ENCODE results near the gene SERPINF2.
"Not testable (repeated sequence)": the region's sequence is repeated elsewhere in the genome, so short reads cannot be mapped to it uniquely, and the experiment has no call there.

The SERPINF2 gene

DNA sequence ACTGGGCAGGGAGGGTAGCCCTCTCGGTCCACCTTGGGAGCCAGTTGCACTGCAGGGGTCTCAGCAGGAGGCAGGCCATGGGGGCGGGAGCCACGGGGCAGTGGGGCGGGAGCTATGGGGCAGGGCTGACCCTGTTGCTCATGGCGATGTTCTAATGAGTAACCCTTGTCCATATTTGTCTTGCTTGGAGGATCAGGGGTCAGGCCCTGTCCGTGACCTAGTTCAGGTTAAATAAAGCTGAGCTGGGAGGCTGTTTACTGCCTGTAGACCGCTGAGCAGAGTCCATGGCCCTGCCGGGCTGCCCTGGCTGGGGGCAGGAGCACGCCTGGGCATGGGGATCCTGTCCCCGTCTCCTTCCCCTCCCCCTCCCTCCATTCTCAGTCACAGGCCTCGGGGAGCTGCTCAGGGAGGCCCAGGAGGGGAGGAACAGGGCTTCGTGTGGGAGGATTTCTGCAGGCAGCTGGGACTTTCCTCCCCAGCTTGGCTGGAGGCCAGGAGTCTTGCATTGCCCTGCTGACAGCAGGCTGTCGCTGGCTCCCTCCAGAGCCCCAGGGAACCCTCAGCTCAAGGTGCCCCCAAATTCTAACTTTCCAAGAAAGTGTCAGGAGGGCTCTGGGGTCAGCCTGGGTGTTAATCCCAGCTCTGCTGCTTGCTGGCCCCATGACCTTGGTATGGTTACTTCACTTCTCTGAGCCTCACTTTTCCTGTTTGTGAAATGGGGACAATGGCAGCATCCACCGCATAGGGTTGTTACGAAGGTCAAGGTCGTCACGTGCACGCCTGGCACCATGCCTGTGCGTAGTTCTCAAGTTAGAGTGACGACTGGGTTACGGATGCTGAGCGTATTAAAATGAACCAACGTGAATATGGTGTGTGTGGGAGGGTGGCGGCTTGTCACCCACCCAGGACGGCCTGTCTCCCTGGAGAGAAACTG, 6.1 kb upstream of the SERPINF2 start:
- peak; percentile 77 for DNase-seq

DNA sequence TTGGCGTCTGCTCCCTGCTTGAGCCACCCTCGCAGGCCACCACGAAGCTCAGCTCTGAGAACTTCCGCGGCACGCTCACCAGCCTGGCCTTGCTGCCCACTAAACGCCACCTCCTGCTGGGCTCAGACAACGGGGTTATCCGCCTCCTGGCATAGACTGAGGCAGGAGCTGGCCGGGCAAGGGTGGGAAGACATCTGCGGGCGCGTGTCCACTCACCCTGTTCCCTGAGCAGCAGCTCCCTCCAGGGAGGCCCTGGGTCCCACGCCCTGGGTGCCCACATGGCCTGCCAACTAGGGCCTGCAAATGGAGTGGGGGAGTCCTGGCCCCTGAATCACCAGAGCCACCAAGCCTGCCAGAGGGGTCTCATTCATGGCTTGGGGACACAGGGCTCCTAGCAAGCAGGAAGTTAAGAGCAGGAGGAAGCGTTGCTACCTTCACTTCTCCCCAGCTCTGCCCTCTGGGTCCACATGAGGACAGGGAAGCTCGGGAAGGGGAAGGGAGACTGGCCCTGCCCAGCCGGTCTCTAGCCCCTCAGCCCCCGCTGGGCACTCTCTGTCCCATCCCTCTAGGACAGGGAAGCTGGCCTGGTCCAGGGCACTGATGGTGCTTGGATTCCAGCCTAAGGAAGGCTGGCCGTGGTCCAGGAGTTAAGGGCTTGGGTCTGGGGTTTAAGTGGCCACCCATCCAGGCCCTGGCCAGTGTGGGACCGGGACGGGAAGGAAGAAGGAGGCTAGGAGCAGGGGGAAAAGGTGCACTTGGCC, 5.0 kb upstream of the SERPINF2 start:
- DNase-seq, result no peak

DNA sequence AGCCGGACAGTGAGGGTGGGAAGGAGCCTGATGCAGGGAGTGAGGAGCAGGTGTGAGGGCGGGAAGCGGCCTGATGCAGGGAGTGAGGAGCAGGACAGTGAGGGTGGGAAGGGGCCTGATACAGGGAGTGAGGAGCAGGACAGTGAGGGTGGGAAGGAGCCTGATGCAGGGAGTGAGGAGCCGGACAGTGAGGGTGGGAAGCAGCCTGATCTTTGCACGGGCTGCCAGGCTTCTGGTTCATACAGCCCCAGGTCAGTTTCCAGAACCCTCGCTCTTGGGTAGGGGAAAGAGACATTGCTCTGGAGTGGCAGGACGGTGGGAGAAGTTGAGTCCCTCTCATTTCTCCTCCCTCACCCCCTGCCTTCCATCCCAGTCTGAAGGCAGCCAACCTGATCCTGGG, 772 bp upstream of the SERPINF2 start:
- DNase-seq, result not testable (repeated sequence)

DNA sequence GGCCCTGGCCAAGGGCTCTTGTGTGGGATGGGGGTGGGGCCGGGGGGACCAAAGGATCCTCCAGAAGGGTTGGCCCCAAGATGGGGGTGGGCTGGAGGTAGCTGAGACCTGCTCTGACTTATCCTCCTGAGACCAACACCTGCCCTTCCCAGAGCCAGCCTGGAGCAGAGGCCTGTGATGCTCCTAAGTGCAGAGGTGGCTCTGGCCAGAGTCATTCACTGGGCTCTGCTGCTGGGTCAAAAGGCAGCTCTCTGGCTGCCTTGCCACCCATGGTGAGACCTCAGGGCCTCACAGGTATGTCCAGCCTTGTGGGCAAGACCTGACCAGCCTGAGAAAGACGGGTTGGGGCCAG, 393 bp downstream of the SERPINF2 start:
- no peak for DNase-seq

DNA sequence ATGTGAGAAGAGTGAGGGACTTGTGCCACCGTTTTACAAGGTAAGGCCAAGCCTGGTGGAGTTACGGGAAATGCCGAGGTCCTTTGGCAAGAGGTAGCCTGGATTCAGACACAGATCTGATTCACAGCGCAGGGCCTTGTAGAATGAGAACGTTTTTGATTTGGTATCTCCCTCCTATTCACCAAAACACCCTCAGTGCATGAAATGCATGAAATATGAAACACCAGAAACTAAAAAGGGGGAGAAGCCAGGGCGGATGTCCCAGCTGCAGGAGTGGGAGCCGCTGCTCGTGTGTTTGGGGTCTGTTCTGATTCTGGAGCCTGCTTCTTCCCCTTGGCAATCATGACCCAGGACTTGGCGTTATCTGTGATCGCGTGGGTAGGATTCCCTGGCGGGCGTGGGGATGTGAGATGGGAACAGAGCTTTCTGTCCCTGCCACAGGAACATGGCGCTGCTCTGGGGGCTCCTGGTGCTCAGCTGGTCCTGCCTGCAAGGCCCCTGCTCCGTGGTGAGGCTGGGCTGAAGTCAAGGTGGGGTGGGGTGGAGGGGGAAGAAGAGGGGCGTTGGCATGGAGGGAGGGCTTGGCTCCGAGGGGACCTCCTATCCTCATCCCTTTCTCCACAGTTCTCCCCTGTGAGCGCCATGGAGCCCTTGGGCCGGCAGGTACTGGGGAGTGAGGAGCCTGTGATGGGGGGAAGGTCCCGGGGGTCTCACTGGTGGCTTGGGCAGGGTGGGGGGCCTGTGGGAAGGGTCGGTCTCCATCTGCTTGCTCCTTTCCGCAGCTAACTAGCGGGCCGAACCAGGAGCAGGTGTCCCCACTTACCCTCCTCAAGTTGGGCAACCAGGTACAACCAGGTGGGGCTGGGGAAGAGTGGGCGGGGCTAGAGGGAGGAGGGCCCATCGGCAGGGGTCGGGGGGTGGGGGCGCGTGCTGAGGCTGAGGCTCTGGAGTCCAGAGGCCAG, 2.2 kb downstream of the SERPINF2 start:
- no peak for DNase-seq

GRCh38 chr17:1745513-1746020, 2.9 kb downstream of the SERPINF2 start:
- no peak for DNase-seq

DNA sequence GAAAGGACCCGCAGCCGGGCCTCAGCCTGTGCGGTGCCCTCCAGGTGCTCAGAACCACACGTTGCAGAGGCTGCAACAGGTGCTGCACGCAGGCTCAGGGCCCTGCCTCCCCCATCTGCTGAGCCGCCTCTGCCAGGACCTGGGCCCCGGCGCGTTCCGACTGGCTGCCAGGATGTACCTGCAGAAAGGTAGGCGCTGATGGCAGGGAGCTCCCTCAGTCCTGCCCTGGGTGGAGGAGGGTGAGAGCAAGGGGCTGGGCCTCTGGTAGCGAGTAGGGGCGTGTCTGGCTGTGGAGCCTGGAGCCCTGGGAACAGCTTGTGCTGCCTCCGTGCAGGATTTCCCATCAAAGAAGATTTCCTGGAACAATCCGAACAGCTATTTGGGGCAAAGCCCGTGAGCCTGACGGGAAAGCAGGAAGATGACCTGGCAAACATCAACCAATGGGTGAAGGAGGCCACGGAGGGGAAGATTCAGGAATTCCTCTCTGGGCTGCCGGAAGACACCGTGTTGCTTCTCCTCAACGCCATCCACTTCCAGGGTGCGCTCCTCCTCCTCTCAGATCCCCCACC, 4.4 kb downstream of the SERPINF2 start:
- no peak for DNase-seq

- no peak for DNase-seq
These were observed 8.0 kb downstream of the SERPINF2 start for GRCh38 chr17:1750628-1751027.

DNA sequence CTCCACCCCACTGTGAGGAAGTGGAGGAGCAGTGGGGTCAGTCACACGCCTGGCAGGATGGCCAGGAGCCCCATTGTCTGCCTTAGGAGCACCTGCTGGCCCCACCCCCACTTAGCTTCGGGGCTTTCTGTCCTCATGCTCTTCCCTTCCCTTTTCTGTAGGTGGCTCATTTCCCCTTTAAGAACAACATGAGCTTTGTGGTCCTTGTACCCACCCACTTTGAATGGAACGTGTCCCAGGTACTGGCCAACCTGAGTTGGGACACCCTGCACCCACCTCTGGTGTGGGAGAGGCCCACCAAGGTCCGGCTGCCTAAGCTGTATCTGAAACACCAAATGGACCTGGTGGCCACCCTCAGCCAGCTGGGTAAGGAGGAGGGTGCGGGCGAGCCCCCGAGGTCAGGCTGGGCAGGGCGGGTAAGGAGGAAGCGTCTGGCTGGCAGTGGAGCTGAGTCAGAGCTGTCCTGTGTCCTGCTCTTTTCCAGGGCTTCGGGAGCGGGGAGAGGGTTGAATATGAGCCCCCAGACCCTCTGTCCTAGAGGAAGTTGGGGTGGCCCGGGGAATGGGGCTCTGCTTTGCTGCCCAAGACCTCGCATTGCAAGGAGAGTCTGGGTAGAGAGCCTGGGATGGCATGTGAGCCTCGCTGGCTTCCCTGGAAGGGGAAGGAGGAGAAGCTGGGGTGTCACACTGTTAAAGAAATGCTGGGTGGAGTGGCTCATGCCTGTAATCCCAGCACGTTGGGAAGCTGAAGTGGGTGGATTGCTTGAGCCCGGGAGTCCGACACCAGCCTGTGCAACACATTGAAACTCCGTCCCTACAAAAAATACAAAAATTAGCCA, 10.0 kb downstream of the SERPINF2 start:
- DNase-seq, result no peak

GRCh38 chr17:1753767-1754429, 11.2 kb downstream of the SERPINF2 start:
- DNase-seq, result no peak

GRCh38 chr17:1754430-1755112, 11.9 kb downstream of the SERPINF2 start:
- no peak for DNase-seq

DNA sequence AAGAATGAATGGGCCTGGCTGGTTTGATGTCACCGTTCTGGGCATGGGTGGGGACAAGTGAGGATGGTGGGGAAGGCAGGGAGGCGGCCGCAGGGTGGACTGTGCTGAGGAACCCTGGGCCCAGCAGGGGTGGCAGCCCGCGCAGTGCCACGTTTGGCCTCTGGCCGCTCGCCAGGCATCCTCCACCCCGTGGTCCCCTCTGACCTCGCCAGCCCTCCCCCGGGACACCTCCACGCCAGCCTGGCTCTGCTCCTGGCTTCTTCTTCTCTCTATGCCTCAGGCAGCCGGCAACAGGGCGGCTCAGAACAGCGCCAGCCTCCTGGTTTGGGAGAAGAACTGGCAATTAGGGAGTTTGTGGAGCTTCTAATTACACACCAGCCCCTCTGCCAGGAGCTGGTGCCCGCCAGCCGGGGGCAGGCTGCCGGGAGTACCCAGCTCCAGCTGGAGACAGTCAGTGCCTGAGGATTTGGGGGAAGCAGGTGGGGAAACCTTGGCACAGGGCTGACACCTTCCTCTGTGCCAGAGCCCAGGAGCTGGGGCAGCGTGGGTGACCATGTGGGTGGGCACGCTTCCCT, 12.7 kb downstream of the SERPINF2 start:
- DNase-seq, result no peak

DNA sequence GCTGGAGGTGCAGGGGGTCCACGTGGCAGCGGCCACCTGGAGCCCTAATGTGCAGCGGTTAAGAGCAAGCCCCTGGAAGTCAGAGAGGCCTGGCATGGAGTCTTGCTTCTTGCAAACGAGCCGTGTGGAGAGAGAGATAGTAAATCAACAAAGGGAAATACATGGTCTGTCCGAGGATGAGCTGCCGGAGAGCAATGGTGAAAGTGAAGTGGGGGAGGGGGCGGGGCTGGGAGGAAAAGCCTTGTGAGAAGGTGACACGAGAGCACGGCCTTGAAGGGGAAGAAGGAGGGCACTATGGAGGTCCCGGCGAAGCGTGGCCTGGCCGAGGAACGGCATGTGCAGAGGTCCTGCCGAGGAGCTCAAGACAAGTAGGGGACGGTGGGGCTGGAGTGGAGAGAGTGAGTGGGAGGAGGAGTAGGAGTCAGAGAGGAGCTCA, 13.2 kb downstream of the SERPINF2 start:
- no peak for DNase-seq

GRCh38 chr17:1758807-1759206, 16.1 kb downstream of the SERPINF2 start:
- no peak for DNase-seq

DNA sequence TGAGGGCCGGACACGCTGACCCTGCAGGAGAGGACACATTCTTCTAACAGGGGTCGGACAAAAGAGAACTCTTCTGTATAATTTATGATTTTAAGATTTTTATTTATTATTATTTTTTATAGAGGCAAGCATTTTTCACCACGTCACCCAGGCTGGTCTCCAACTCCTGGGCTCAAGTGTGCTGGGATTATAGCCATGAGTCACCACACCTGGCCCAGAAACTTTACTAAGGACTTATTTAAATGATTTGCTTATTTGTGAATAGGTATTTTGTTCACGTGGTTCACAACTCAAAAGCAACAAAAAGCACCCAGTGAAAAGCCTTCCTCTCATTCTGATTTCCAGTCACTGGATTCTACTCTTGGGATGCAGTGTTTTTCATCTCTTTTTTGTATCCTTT, 16.9 kb downstream of the SERPINF2 start:
- no peak for DNase-seq

- no peak for DNase-seq
These were observed 19.7 kb downstream of the SERPINF2 start for GRCh38 chr17:1762233-1762900.

DNA sequence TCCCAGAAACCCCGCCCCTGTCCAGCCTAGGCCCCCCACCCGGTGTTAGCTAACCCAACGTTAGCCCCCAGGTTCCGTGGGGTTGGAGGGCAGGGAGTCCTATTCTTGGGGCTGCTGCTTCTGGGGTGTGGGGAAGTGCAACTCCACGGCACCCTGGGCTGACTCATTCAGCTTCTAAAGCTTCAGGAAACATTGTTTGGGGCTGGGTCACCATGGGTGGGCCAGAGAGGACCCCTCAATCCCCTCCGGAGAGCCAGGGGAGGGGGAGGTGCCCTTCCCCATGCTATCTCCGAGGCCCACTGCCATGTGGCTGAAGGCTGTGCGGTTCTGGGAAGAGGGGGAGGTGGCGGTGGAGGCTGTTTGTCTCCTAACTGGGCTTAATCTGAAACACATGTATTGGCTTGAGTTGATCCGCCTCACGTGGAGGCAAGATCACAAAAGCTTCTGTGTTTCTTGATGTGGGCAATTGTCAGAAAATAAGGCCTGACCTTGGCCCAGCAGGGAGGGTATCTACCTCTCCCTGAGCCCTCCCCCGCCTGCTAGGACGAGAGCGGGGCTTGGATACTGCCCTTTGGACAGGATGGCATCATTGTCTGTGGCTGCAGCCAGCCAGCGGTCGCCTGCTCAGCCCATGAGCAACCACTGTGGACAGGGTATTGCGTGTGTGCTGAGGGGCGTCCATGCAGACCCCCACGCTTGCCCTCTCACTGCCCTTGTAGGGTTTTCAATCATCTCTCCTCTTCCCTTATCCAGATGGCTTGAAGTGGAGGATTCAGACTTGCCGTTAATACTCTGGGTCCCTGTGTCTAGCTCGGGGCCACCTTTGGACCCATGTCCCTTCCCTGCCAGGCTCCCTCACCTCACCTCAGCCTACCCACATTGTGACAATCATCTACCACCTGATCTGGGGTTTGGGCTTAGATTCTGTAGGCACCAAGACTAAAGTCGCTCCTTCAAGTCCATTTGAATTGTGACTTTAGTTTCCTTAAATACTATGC, 20.5 kb downstream of the SERPINF2 start:
- no peak for DNase-seq

DNA sequence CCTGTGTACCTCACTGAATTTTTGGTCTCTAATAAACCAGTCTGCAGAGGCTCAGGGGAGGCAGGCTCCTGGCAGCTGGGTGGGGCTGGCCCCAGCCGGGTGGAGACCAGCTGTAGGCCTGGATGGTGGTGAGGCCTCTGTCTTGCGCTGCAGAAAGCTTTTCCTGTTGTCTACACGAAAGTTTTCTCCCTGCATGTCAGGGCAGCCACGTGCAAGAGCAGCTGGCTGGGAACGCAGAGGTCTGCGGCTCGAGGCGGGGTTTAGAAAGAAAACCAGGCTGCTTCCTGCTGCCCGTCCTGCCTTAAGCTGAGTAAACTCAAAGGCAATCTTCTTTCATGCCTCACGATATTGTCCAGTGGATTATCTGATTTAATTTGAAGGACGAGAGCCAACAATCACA, 21.6 kb downstream of the SERPINF2 start:
- DNase-seq, result no peak
